Stomach (tissue), 9 donors: ENCODE data around the gene EMC9. TPM values are rescaled to one million over a fixed set of nuclear protein-coding genes. Genes with fewer than 3 reads are reported as not detected.
A peak's percentile ranks its signal among the peaks of the same experiment; 100 is the strongest.

ENCODE experiments used
- DNase-seq, 2 donors: peaks; one replicate each; pipeline versions ENCODE4 v3.0.0 to v3.0.0-alpha.2; 2013 to 2019
- H3K27ac ChIP-seq, 5 donors: fragments of 200-600 bp in 4 of 5; sonication (generic) in 4 of 5; one replicate each; pipeline ENCODE4 v1.5.1; 2013 to 2019; ENCODE audit warnings: mild to moderate bottlenecking in 1 of 5, moderate library complexity in 1 of 5
- H3K27me3 ChIP-seq, 3 donors: fragments of 200-600 bp; sonication (generic); one replicate each; pipeline ENCODE4 v1.5.1; 2017 to 2019; ENCODE audit warnings: mixed run types in 1 of 3
- H3K36me3 ChIP-seq, 4 donors: fragments of 200-600 bp; sonication (generic); 1 replicate in 3 of 4; 2 replicates in 1 of 4; pipeline ENCODE4 v1.5.1; 2016 to 2019
- H3K4me1 ChIP-seq, 4 donors: fragments of 200-600 bp; sonication (generic); one replicate each; pipeline ENCODE4 v1.5.1; 2016 to 2019
- H3K4me3 ChIP-seq, 4 donors: fragments of 200-600 bp; sonication (generic) in 3 of 4; one replicate each; pipeline ENCODE4 v1.5.1; 2016 to 2019; ENCODE audit warnings: mild to moderate bottlenecking in 1 of 4
- H3K9me3 ChIP-seq, 4 donors: fragments of 200-600 bp; sonication (generic); one replicate each; pipeline ENCODE4 v1.5.1; 2016 to 2019
- CTCF ChIP-seq, 7 experiments: fragments of 450-650 bp in 4 of 7; fragments of 200-600 bp in 3 of 7; sonication (generic) in 3 of 7; IDR thresholded peaks; one replicate each; pipeline ENCODE4 v1.5.1; 2016 to 2019; ENCODE audit warnings: antibody characterized with exemption in 7 of 7, control low read depth in 2 of 7, mild to moderate bottlenecking in 1 of 7
- EP300 ChIP-seq: sonication (generic); formaldehyde crosslinking; IDR thresholded peaks from one replicate; pipeline ENCODE4 v1.6.1; 2017; ENCODE audit warnings: antibody characterized with exemption
- POLR2A ChIP-seq, 4 donors: fragments of 450-650 bp; IDR thresholded peaks; one replicate each; pipeline ENCODE4 v1.6.1; 2016; ENCODE audit warnings: antibody characterized with exemption in 4 of 4, control low read depth in 2 of 4, mild to moderate bottlenecking in 1 of 4, moderate library complexity in 1 of 4
- POLR2AphosphoS5 ChIP-seq, 3 donors: sonication (generic); formaldehyde crosslinking; IDR thresholded peaks; one replicate each; pipeline ENCODE4 v1.6.1; 2016; ENCODE audit warnings: antibody characterized with exemption in 3 of 3
- WGBS, 5 donors: extraction: QIAGEN DNeasy Blood & Tissue Kit in 3 of 5; methylation state at CpG; one replicate each; pipeline versions ENCODE4 v1.1.5 to v1.1.7; 2013 to 2018; 5-methylcytosine and 5-hydroxymethylcytosine counted together
- intact Hi-C: fragments of 100-400 bp; cut with DNase I; formaldehyde crosslinking; loops from one replicate; pipeline ENCODE4 v1.15.1; 2023; ENCODE audit warnings: low total_unique reads
- polyA plus RNA-seq, 3 donors: library from polyadenylated mRNA; stranded (reverse); fragments of 200-250 nt; gene quantifications; one replicate each; pipeline ENCODE4 v1.2.3, GENCODE V29; 2013
- total RNA-seq, 5 donors: library from RNA; depleted of rRNA; stranded (reverse); fragments of >200 nt; gene quantifications; one replicate each; pipeline versions ENCODE4 v1.1.0 to v1.2.3, GENCODE V29; 2014 to 2016
- donor health status: healthy with polysubstance abuse.
- donor health status: Bipolar disorder and iron deficiency.
- donor health status: healthy.

EMC9 gene
- total and polyA plus RNA-seq, 8 donors: 1.3 to 59.6 (median 18.7) TPM

GRCh38 chr14:24181371-24182077, 40.1 kb upstream of the EMC9 start:
- Histone ChIP-seq H3K36me3 (peaks cover 76 to 100% (median 100%) of the 10 kb centered on the region in 4 donors), H3K27ac (peak overlapping the region in 2 of 5 donors; percentile 68 to 75), H3K4me1 (peaks cover 0 to 6% (median 0%) of the 10 kb centered on the region in 4 donors), H3K9me3 (no peaks in the 10 kb centered on the region), H3K27me3 (no peaks in the 10 kb centered on the region), H3K4me3 (no peak overlapping the region)
- TF ChIP-seq CTCF (IDR thresholded peaks at IDR 0.05) (no peak), POLR2AphosphoS5 (IDR thresholded peaks at IDR 0.05) (no peak), EP300 (no peak), POLR2A (IDR thresholded peaks at IDR 0.05) (no peak)
- no peak for DNase-seq
- intact Hi-C loops: no loop called here
- WGBS, 5 donors: 75 to 88% (median 81%) methylated on average over 13 to 19 of the region's 19 CpGs

- Histone ChIP-seq H3K36me3 (peaks cover 67 to 100% (median 100%) of the 10 kb centered on the region in 4 donors), H3K27ac (peak overlapping the region; percentile 39 to 75 (median 67)), H3K9me3 (no peaks in the 10 kb centered on the region), H3K27me3 (no peaks in the 10 kb centered on the region), H3K4me1 (peaks cover 0 to 6% (median 0%) of the 10 kb centered on the region in 4 donors), H3K4me3 (no peak overlapping the region)
- WGBS, 5 donors: 57 to 69% (median 67%) methylated on average over 17 to 18 of the region's 18 CpGs
- DNase-seq: peak in 1 of 2 donors; percentile 43
- intact Hi-C loops: no loop called here
- TF ChIP-seq POLR2AphosphoS5 (IDR thresholded peaks at IDR 0.05) (peak in 1 of 3 donors; percentile 43), CTCF (IDR thresholded peaks at IDR 0.05) (no peak)
Measured at GRCh38 chr14:24179961-24180796, 38.8 kb upstream of the EMC9 start.

GRCh38 chr14:24179294-24179960, 38.0 kb upstream of the EMC9 start:
- TF ChIP-seq POLR2A (IDR thresholded peaks at IDR 0.05) (no peak), EP300 (no peak), CTCF (IDR thresholded peaks at IDR 0.05) (no peak), POLR2AphosphoS5 (IDR thresholded peaks at IDR 0.05) (no peak)
- Histone ChIP-seq H3K4me3 (no peak overlapping the region), H3K27me3 (no peaks in the 10 kb centered on the region), H3K9me3 (no peaks in the 10 kb centered on the region), H3K27ac (peak overlapping the region in 4 of 5 donors; percentile 63 to 75 (median 68)), H3K36me3 (peaks cover 62 to 100% (median 100%) of the 10 kb centered on the region in 4 donors), H3K4me1 (peaks cover 0 to 6% (median 0%) of the 10 kb centered on the region in 4 donors)
- no peak for DNase-seq
- intact Hi-C loops: no loop called here
- WGBS, 5 donors: 74 to 85% (median 82%) methylated on average over 12 to 14 of the region's 14 CpGs
